ENCODE data around the gene SPRN. TPM values are rescaled to one million over a fixed set of nuclear protein-coding genes. Genes with fewer than 3 reads are reported as not detected.
"Not testable (repeated sequence)": the region's sequence is repeated elsewhere in the genome, so short reads cannot be mapped to it uniquely, and the experiment has no call there.

The SPRN gene
- total RNA-seq, 6 donors from 2014 or later, result 0.20 TPM; not detected in 5

GRCh38 chr10:133420028-133420427 lies 4.4 kb downstream of the SPRN start:
- DNase-seq (peak in 1 of 2 donors; percentile 55), ATAC-seq (ENCODE audit: low FRiP score in 2 of 2) (no peak)
- H3K9me3 ChIP-seq, result no peaks in the 10 kb centered on the region
- peaks cover 0 to 9% (median 3%) of the 10 kb centered on the region in 4 donors for H3K27me3 ChIP-seq
- no peak overlapping the region for H3K27ac ChIP-seq
- WGBS, 2 donors, result 90 to 93% methylated on average over 2 to 17 of the region's 17 CpGs
- H3K36me3 ChIP-seq, result peaks cover 0 to 33% (median 24%) of the 10 kb centered on the region in 4 donors
- TF ChIP-seq CTCF (IDR thresholded peaks at IDR 0.05), result no peak
- TF ChIP-seq POLR2AphosphoS5 (IDR thresholded peaks at IDR 0.05), result no peak
- TF ChIP-seq EP300 (IDR thresholded peaks at IDR 0.05), result no peak
- TF ChIP-seq POLR2A (IDR thresholded peaks at IDR 0.05), result no peak
- no peak overlapping the region for H3K4me3 ChIP-seq
- H3K4me1 ChIP-seq, result peaks cover 2 to 13% (median 5%) of the 10 kb centered on the region in 4 donors

- no peak for TF ChIP-seq EP300 (IDR thresholded peaks at IDR 0.05)
- no peak for TF ChIP-seq POLR2A (IDR thresholded peaks at IDR 0.05)
- no peak for TF ChIP-seq POLR2AphosphoS5 (IDR thresholded peaks at IDR 0.05)
- TF ChIP-seq CTCF (IDR thresholded peaks at IDR 0.05), result no peak
- Histone ChIP-seq H3K27ac (no peak overlapping the region), H3K9me3 (no peaks in the 10 kb centered on the region), H3K27me3 (peaks cover 0 to 9% (median 3%) of the 10 kb centered on the region in 4 donors), H3K4me1 (peaks cover 2 to 13% (median 5%) of the 10 kb centered on the region in 4 donors), H3K4me3 (no peak overlapping the region), H3K36me3 (peaks cover 0 to 38% (median 25%) of the 10 kb centered on the region in 4 donors)
- ATAC-seq (ENCODE audit: low FRiP score in 2 of 2) (peak in 1 of 2 donors; percentile 17), DNase-seq (peak in 1 of 2 donors; percentile 75)
- WGBS, 2 donors, result 94 to 95% methylated on average over 19 to 28 of the region's 34 CpGs
Observed at GRCh38 chr10:133419211-133419950, 5.0 kb downstream of the SPRN start.

DNA sequence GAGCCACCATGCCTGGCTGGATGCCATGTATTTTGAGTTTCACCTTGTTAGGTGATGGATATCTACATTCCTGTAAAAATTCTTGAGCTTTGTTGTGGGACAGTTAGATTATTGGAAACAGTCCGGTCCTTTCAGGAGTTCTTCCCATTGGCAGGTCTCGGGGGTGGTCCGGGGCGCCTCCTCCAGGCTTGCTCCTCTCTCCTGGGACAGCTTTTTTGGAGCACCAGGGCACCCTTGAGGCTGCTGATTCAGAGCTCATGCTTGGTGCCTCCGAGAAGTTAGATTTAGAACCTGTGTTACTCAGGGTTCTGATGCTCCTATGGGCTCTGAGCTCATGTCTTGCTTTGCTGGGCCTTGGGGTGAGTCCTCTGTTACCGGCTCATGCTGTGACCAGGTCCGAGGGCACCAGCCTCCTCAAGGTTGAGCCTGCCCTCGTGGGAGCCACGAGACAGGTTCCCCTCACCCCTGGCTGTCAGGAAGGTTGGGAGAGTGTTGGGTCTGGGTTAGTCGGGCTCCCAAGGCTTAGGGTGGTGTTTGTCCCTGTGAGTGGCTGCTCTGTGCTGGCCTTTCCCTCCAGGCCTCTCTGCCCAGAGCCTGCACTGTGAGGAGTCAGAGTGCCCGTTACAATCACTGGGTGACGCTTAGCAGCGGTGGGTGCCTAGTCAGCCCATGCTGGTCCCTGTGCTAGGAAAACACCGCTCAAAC lies 6.0 kb downstream of the SPRN start:
- WGBS, 2 donors, result 96% methylated on average over 9 to 14 of the region's 14 CpGs
- DNase-seq, result peak in 1 of 2 donors; percentile 45
- H3K4me3 ChIP-seq, result no peak overlapping the region
- H3K36me3 ChIP-seq, result peaks cover 0 to 42% (median 26%) of the 10 kb centered on the region in 4 donors
- no peak overlapping the region for H3K27ac ChIP-seq
- TF ChIP-seq CTCF (IDR thresholded peaks at IDR 0.05) (no peak), POLR2A (IDR thresholded peaks at IDR 0.05) (no peak), POLR2AphosphoS5 (IDR thresholded peaks at IDR 0.05) (no peak), EP300 (IDR thresholded peaks at IDR 0.05) (no peak)
- no peak for ATAC-seq (ENCODE audit: low FRiP score in 2 of 2)
- no peaks in the 10 kb centered on the region for H3K9me3 ChIP-seq
- H3K27me3 ChIP-seq, result peaks cover 0 to 8% (median 3%) of the 10 kb centered on the region in 4 donors
- peaks cover 1 to 10% (median 5%) of the 10 kb centered on the region in 4 donors for H3K4me1 ChIP-seq

DNA sequence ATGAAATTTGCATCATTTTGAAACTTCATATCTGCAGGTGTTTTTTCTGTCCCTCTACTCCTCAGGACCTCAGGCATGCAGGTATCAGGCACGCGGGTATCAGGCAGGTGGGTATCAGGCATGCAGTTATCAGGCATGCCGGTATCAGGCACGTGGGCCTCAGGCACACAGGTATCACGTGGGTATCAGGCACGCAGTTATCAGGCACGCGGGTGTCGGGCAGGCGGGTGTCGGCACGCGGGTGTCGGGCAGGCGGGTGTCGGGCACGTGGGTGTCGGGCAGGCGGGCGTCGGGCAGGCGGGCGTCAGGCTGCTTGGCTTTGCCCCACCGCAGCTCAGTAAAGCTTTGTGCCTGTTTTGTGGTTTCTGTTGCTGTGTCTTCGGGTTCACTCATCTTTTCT lies 8.7 kb downstream of the SPRN start:
- H3K36me3 ChIP-seq, result peaks cover 9 to 68% (median 39%) of the 10 kb centered on the region in 4 donors

DNA sequence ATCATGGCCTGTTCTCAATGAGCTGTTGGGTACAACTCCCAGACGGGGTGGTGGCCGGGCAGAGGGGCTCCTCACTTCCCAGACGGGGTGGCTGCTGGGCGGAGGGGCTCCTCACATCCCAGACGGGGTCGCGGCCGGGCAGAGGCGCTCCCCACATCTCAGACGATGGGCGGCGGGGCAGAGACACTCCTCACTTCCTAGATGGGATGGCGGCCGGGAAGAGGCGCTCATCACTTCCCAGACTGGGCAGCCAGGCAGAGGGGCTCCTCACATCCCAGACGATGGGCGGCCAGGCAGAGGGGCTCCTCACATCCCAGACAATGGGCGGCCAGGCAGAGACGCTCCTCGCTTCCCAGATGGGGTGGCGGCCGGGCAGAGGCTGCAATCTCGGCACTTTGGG lies 10.0 kb downstream of the SPRN start:
- 96 to 100% methylated on average over 3 to 20 of the region's 23 CpGs for WGBS, 2 donors
- not testable (repeated sequence) for H3K27ac ChIP-seq; H3K4me3 ChIP-seq; ATAC-seq (ENCODE audit: low FRiP score in 2 of 2); H3K4me1 ChIP-seq; H3K27me3 ChIP-seq
- peaks cover 6 to 30% (median 14%) of the 10 kb centered on the region in 4 donors for H3K9me3 ChIP-seq
- H3K36me3 ChIP-seq, result peaks cover 10 to 72% (median 28%) of the 10 kb centered on the region in 4 donors
- peak in 1 of 2 donors; percentile 54 for DNase-seq

More for the DNA sequence above, 8.7 kb downstream of the SPRN start:
- peak in 1 of 2 donors; percentile 70 for DNase-seq
- H3K27me3 ChIP-seq, result no peaks in the 10 kb centered on the region
- no peak overlapping the region for H3K27ac ChIP-seq
- peaks cover 6 to 25% (median 14%) of the 10 kb centered on the region in 4 donors for H3K9me3 ChIP-seq
- whole genome bisulfite sequencing, 2 donors, result 96% methylated on average over 25 of the region's 25 CpGs
- no peak overlapping the region for H3K4me3 ChIP-seq
- no peak for ATAC-seq (ENCODE audit: low FRiP score in 2 of 2)
- H3K4me1 ChIP-seq, result no peaks in the 10 kb centered on the region
- TF ChIP-seq CTCF (IDR thresholded peaks at IDR 0.05) (no peak), POLR2A (IDR thresholded peaks at IDR 0.05) (no peak), POLR2AphosphoS5 (IDR thresholded peaks at IDR 0.05) (no peak), EP300 (IDR thresholded peaks at IDR 0.05) (no peak)

All from upper lobe of left lung (tissue), 6 donors.